GM18868 (cell line): ENCODE results near the gene RNF222.
A peak's percentile ranks its signal among the peaks of the same experiment; 100 is the strongest.
"Not testable (repeated sequence)": the region's sequence is repeated elsewhere in the genome, so short reads cannot be mapped to it uniquely, and the experiment has no call there.

ENCODE experiments used
- ATAC-seq: cut with Tn5 transposase; IDR thresholded peaks from one replicate; pipeline ENCODE4 v1.9.1; 2021; ENCODE audit warnings: mild to moderate bottlenecking, moderate library complexity; ENCODE audit not compliant: unreplicated experiment

The RNF222 gene

DNA sequence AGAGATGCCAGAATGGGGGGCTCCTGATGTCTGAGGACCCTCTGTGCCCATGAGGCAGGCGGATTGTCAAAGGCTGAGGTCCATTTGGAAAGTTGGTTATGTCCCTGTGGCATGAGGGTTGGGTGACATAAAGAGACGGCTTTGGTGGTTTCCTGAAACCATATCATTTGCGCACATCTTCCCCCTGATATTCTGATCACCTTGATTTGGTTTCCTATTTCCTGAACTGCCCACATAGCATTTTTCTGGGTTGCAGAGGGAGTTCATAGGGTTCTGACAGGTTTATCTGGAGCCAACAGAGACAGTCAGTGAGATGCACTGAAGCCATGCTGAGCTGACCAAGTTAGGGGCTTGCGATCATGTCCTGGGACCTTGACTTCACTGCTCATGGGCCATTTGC, 15.7 kb upstream of the RNF222 start:
- ATAC-seq = no peak

DNA sequence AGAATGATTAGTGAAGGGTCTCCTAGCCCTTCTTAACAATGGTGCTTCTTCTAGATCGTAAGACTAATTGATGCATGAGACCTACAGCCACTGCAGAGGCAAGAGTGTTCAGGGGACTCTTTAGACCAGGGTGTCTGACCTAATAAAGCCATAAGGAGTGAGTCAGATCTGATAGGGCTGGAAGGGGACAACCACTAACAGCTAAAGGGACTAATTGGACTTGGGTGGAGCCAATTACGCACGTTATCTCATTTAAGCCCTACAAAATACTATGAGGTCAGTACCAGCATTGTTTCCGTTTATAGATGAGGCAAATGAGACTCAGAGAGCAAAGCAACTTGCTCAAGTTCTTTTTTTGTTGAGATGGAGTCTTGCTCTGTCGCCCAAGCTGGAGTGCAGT, 14.5 kb upstream of the RNF222 start:
- no peak for ATAC-seq

DNA sequence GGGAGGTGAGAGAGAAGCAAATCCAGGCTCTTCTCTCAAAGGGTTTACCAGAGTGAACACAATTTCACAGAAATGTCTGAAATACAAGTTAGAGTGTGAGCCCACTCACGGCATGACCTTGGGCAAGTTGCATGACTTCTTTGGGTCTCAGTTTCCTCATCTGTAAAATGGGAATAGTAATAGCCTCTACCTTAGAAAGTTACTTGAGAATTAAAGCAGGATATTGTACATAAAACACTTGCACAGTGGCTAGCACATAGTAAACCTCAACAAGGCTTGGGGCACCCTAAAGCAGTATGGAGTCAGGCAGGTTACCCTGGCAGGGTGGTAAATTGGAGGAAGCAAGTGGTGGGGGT, 13.2 kb upstream of the RNF222 start:
- no peak for ATAC-seq

DNA sequence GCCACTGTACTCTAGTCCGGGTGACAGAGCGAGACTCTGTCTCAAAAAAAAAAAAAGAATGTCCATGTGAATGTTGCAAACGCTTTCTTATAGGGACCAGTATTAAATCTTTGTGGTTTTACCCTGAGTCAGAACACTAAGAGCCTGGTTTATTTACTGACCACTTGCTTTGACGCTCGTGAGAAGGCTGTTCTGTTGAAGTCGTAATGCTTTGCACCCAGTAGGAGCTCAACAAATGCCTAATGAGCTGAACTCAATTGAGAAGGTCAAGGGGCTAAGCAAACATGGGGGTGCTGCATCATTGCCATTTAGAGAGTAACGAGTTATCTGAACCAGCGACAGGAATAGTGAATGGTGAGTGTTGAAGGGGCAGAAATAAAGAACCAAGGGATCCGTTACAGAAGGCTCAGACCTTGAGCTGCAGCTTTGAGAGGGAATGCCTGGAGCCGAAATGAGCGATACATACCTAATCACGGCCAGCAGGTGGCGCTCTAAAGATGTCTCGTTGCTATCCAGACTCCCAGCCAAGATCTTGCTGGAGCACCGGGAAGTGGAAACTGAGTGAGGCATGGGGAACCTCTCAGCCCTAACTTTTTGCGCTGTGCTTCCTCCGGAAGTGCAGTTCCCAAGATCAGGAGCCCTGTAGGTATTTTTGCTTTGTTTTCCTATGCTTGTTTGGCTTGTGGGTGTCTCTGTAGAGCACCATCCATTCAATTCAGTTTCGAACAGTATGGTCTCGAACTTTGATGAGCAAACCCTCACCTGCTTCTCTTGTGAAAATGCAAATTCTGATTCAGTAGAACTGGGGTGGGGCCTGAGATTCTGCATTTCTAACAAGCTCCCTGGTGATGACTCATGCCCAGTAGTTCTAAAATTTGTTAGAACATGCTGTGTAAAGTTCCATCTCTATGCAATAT, 12.6 kb upstream of the RNF222 start:
- no peak for ATAC-seq

DNA sequence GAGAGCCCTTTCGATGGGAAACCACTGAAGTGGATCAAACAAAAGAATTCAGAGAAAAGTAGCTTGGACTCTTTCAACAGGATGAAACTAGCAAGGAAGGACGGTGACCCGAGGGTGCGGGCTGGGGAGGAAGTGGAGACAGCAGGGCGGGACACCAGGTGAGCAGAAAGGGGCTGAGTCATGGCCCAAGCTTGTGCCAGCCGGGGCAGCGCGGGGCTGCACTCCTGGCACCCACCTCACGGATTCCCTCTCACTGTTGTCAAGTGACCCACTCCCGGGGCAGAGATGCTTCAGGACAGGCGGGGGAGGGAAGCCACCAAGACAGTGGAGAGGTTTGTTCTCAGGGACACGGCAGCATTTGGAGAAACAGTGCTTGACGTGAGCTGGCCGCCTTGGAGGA, 10.7 kb upstream of the RNF222 start:
- no peak for ATAC-seq

DNA sequence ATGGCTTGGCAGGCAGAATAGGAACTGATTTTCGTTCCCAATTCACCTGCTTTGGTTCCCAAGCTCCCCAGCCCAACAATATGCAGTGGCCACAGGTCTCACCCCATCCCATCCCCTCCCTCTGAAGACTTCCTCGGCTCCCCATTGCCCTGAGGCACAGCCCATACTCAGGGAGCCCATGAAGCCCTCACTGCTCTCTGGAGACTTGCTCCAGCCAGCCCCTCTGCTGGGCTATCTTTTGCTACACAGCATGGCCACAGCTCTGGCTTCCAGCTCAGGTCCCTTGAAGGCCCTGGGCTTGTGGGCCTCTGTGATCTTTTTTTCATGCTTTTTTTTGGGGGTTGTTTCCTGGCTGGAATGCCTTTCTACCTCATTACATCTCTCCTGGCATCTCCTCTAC, 8.5 kb upstream of the RNF222 start:
- ATAC-seq = no peak

DNA sequence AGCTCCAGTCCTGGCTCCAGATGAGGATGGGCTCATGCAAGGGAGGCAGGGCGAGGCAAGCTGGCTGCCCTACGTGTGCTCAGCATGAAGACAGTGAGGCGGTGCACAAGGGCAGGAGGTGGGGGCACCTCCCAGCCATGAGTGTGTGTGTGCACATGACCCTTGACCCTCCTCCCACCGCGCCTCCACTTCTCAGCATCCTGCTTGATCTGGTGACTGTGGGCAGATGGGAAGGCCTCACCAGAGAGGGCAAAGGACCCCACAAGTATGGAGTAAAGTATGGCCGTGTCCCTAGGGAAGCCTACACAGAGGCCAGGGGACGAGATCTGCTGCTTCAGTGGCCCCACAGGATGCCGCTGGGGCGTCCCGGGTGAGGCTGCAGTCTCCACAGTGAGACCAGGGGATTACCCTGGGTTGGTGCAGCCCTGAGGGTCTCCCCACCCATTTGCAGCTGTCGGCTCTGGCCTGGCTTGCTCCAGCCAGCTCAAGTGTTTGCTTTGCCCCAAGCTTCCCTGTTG, 7.9 kb upstream of the RNF222 start:
- ATAC-seq = no peak

DNA sequence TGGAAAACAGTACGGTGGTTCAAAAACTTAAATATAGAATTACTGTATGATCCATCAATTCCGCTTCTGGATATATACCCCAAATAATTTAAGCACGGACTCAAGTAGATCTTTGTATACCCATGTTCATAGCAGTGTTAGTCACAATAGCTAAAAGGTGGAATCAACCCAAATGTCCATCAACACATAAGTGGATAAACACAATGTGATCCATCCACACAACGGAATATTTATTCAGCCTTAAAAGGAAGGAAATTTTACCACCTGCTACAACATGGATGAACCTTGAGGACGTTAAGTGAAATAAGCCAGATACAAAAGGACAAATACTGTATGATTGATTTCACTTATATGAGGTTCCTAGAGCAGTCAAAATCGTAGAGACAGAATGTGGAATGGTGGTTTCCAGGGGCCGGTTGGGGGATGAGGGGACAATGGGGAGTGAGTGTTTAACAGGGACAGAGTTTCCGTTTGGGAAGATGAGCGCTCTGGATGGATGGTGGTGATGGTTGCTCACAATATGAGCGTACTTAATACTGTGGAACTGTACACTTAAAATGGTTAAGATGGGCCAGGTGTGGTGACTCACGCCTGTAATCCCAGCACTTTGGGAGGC, 5.4 kb upstream of the RNF222 start:
- no peak for ATAC-seq

DNA sequence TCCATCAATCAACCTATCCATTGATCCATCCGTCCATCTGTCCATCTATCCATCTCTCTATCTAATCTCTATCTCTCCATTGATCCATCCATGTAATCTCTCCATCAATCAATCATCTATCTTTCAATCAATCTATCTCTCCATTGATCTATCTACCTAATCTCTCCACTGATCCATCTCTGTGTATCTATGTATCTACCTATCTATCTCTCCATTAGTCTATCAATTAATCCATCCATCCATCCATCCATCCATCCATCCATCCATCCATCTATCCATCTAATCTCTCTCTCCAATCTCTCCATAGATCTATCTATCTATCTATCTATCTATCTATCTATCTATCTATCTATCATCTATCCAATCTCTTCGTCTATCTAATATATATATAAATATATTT, 3.5 kb upstream of the RNF222 start:
- no peak for ATAC-seq

DNA sequence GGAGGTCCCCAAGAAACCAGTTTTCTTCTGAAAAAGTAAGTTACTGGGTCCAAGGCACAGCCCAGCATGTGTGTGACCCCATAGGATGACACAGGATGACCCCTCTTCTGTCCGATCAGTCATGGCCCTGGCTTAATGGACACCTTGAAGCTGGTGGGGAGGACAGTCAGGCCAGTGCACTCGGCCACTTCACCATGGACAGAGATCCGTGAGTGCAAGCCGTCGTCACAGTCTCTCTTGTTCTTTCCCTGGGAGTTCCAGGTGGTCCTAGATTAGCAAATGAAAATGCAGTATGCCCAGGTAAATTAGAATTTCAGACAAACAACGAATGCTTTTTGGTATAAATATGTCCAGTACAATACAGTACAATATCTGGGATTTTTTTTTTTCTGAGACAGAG, 1.4 kb upstream of the RNF222 start:
- ATAC-seq = no peak

DNA sequence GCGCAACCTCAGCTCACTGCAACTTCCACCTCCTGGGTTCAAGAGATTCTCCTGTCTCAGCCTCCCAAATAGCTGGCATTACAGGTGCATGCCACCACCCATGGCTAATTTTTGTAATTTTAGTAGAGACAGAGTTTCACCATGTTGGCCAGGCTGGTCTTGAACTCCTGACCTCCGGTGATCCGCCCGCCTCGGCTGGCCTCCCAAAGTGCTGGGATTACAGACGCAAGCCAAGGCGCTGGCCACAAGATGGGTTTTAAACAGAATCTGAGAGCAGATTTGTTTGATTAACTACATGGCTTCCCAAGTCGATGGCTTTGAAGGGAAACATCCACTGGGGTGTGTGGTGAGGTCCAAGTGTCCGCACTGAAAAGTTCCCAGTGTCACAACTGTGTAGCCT, 3.1 kb downstream of the RNF222 start:
- not testable (repeated sequence) for ATAC-seq

DNA sequence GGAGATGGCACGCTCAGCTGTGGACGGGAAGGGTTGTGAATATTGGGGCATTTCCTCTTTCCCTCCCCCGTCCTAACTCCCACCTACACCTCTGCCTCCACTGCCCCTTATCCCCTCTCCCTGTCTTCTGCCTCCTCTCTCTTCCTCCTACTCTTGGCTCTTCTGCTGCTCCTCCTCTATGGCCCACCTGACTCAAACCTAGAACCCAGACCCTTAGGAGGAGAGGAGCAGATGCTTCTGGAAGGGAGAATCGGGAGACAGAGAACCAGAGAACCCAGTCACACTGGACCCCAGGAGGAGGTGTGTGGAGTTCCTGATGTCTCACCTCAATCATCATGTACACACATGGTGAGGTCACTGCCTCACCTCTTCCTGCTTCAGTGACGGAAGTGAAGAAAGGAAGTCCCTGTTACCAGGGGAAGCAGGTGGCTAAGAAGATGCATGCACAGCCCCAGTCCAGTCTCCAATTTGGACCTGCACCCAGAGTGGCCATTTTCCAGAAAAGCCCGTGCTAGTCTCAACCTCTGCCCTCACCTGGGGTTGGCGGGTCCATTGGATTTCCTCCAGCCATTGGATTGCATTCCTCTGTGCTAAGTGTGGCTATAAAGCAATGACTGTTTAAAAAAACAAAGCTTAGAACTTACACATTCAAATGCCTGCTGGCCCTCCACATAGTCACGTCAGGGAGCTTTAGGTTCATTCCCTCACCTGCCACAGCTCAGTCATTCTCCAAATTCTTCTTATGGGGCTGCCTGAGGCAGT, 4.0 kb downstream of the RNF222 start:
- no peak for ATAC-seq

DNA sequence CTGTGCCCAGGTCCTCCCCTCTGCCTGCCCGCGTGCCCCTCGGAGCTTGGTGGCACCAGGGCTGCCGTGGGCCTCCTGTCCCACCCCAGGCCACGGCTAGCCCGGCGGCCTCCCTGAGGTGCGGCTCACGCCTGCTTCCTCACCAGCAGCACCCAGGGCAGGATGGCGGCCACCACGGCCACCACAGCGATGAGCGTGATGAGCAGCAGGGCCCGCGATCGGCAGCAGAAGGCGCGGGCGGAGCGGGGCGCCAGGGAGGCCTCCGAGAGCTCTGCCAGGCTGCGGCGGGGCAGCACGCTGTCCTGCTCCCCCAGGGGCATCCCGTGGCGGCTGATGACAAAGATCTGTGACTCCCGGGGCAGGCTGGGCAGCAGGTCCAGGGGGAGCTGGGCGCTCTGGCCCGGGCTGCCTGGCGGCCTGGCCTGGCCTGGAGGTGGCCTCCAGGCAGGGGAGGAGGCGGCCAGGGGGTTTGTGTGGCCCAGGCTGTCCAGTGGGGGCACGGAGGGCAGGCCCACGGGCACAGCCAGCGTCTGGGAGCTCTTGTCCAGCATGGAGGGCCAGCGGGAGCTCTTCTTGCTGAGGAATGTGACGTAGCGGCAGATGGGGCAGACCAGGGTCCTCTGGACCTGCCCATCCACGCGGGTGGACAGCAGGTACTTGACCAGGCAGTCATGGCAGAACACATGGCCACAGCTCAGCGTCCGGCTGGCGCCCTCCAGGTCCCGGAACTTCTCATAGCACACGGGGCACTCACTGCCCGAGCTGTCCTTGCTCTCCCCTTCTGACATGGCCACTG, 4.8 kb downstream of the RNF222 start:
- no peak for ATAC-seq

DNA sequence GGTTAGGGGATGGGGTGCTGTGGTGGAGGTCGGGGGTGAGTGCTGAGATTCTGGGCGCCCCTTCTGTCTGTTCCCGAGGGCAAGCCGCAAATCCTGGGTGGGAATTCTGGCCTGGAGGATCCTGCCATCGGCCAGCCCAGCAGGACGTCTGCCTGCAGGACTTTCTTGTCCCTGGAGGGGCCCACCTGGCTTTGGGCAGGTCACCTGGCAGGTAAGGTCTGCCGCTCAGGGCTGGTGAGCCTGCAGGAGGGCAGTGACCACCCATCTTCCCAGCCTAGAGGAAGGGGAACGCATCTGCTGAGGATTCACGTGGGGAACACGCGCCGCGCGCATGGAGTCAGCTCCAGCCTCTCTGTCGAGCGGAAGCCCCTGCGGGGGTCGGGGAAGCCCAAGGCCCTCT, 5.4 kb downstream of the RNF222 start:
- no peak for ATAC-seq

DNA sequence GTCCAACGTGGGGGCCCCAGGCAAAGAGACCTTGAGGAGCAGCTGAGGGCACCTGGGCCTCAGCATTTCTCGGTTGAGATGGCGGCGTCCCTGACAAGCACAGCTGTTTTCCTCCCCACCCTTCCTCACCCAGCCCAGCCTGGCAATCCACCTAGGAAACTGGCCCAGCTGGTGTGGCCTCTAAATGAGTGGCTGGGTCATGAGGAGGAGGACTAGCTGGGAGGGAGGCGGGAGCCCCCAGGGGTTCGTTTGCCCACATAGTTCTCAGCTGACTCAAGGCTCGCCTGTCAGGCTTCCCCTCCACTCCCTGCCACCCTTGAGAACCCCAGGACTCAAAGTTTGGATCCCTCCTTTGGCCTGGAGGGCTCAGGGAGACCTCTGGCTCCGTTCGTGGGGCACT, 5.9 kb downstream of the RNF222 start:
- no peak for ATAC-seq

DNA sequence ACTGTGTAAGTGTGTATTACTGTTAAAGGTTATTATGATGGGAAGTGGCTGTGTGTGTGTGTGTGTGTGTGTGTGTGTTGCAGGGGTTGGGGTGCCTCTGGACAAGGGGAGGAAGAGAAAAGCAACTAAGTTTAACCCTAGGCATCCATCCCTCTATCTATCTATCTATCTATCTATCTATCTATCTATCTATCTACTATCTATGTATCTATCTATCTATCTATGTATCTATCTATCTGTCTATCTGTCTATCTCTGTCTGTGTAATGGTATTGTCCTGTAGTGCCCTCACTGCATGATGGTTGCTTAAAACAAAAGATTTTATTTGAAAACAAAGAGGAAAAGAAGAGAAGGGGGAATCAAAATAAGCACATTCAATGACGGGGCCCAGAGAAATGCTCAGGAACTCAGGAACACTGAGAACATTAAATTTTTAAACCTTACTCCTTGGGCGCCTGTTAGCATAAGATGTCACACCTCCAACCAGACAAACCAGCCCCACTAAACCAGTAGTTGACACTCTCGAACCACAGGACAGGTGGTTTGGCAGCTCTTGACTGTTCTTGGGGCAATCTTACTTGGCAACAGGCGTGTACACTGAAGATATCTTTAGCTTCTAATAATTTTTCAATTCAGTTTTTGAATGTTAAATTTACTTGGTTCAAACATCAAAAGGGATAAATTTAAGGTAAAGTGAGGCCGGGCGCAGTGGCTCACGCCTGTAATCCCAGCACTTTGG, 9.5 kb downstream of the RNF222 start:
- ATAC-seq = no peak

DNA sequence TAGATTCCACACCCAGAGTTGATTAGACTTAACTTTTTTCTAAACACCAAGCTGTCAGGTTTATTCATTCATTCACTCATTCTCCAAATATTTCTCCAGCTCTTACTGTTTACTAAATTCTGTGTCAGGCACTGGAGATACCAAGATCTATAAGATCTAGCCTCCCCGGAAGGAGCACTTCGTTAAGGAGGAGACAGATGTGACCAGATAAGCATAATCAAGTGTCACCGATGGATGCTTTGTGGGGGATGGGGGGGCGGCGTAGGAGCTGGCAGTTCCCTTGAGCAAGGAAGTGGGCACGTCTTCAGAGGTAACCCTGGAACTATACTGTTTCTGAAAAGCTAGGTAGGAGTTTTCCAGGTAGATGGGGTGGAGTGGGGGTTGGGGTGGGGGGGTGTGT, 10.8 kb downstream of the RNF222 start:
- ATAC-seq = no peak

DNA sequence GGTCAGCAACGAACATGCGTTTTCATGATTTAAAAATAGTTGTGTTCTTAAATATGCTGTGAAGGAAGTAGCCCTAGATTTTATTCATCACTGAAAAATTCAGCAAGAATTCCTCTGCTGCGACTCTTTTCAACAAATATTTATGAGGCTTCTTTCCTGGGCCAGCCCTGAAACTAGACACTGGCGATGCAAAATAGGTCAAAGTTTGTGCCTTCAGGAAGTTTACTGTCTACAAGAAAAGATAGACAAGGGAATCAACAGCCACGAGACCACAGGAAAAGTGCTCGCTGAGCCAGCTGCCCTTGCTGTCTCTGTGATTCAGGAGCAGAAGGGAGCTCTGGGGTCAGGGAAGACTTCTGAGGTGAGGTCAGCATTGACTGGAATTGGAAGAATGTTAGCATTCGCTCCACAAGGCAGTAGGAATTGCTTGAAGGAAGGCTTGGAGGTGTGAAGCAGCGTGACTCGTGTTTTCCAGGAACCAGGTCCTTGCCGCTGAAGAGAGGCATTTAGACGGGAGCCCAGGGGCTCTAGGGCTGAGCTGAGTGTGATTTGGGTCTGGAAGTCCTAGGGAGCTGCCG, 12.7 kb downstream of the RNF222 start:
- ATAC-seq = no peak

DNA sequence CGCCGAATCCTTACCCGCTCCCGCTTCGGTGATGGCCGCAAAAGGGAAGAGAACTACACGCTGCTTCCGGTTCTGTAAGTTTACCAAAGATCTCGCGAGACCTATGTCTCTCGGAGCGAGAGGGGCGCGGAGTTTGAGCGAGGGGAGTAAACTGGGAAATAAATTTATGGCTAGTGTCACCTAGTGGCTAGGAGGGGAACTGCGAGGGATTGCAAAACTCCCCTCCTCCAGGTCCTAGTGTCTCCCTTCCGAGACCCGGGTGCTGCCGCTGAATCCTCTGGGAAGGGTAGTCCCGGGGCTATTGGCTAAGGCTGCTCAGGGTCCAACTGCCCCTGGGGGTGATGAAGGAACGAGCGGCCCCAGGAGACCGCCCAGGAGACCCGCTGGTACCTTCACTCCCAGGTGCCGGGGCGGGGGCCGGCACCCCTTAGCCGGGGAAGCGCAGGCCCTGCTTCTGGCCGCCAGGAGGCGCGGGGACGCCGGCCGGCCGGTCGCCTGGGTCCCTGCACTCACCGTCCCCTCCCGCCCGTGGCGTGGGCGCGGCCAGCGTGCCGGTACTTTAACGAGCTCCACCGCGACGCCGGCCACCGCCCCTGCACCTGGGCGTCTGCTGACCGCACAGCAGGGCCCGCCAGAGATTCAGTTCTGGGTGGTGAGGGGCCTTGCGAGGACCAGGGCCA, 14.3 kb downstream of the RNF222 start, which contains the start of gene RPL26:
Gene RPL26 (minus strand): TSS at position 51 of the 680 bp plus-strand sequence. CDS start 883 bp downstream, outside the sequence.
- peak; percentile 85 for ATAC-seq
